Esophagus squamous epithelium (tissue), 5 donors: ENCODE measurements around the gene SMARCE1. TPM values are rescaled to one million over a fixed set of nuclear protein-coding genes. Genes with fewer than 3 reads are reported as not detected.

Experiments
- DNase-seq: peaks from one replicate; lab custom pipeline; 2025; lab: John Stamatoyannopoulos, UW
- H3K27ac ChIP-seq, 4 donors: fragments of 200-600 bp; sonication (generic); one replicate each; pipeline ENCODE4 v1.5.1; 2016 to 2019; ENCODE audit warnings: mild to moderate bottlenecking in 1 of 4
- H3K27me3 ChIP-seq, 4 donors: fragments of 200-600 bp; sonication (generic); 1 replicate in 3 of 4; 2 replicates in 1 of 4; pipeline versions ENCODE4 v1.5.1 to v1.6.0; 2017 to 2021; ENCODE audit warnings: antibody characterized with exemption in 1 of 4
- H3K36me3 ChIP-seq, 3 donors: fragments of 200-600 bp; sonication (generic); one replicate each; pipeline ENCODE4 v1.5.1; 2016 to 2019
- H3K4me1 ChIP-seq, 3 donors: fragments of 200-600 bp; sonication (generic); one replicate each; pipeline ENCODE4 v1.5.1; 2017 to 2019
- H3K4me3 ChIP-seq, 4 donors: fragments of 200-600 bp; sonication (generic); 1 replicate in 3 of 4; 2 replicates in 1 of 4; pipeline ENCODE4 v1.5.1; 2016 to 2019; ENCODE audit warnings: mild to moderate bottlenecking in 2 of 4, moderate library complexity in 1 of 4
- H3K9me3 ChIP-seq, 3 donors: fragments of 200-600 bp; sonication (generic); one replicate each; pipeline ENCODE4 v1.5.1; 2016 to 2019
- POLR2A ChIP-seq, 4 donors: fragments of 450-650 bp; IDR thresholded peaks; one replicate each; pipeline ENCODE4 v1.6.1; 2017; ENCODE audit warnings: antibody characterized with exemption in 4 of 4, mild to moderate bottlenecking in 4 of 4, moderate library complexity in 3 of 4
- WGBS, 2 donors: methylation state at CpG; one replicate each; pipeline ENCODE4 v1.1.5; 2018; 5-methylcytosine and 5-hydroxymethylcytosine counted together
- intact Hi-C: fragments of 100-400 bp; cut with DNase I; formaldehyde crosslinking; loops from one replicate; pipeline ENCODE4 v1.15.0; 2022
- total RNA-seq, 4 donors: library from RNA; depleted of rRNA; stranded (reverse); fragments of >200 nt; gene quantifications; one replicate each; pipeline ENCODE4 v1.1.0, GENCODE V29; 2016
- TF ChIP-seq, protein P1 (sequence below), 6 experiments: fragments of 450-650 bp in 4 of 6; fragments of 200-600 bp in 2 of 6; sonication (generic) in 2 of 6; IDR thresholded peaks; one replicate each; pipeline ENCODE4 v1.5.1; 2016 to 2019; ENCODE audit warnings: antibody characterized with exemption in 6 of 6, mild to moderate bottlenecking in 4 of 6, moderate library complexity in 4 of 6
- donor health status: DM: yes; HTN: yes; CAD: no.

SMARCE1 gene
- 10 to 100 TPM; 47.2 to 89.3 (median 62.5) TPM for total RNA-seq

DNA sequence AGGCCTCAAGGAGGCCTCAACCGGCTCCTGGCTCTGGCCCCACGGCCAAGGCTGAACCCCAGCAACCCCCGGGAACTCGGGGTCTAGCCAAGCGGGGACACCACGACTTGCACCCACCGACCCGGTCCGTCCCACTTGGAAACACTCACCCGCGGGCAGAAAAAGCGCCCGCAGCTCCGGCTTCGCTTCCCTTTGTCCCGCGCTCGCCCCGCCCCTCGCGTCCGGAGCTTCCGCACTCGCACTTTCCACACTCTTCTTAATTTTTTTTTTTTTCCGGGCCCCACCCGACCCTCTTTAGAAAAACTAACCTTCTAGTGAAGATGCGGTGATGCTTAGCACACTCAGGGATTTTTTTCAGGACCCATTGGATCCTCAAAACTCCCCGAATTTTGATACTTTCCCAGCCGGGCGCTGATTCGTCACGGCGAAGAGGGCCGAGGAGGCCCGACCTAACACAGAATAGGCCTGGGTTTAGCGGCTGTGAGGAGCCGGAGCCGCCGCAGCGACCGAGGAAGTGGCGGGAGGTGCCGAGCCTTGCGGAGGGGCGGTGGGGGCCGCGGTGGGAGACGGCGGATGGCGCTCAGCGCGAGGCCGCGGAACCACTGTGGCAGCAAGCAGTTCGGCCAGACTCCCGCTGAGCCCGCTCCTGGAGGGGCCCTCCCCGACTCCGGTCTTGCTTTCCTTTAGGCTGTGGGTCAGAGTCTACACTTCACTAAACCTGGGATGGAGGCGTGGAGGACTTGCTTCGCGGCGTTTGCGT, at the start of gene SMARCE1:
TSS of gene SMARCE1 (minus strand) at position 195 of the 760 bp plus-strand sequence. CDS start 2,016 bp downstream, outside the sequence.
- H3K27ac ChIP-seq = peak within 1 kb of the TSS; percentile 97 to 99 (median 98)
- no peaks in the 10 kb centered on the region for H3K27me3 ChIP-seq
- H3K4me3 ChIP-seq = peak within 1 kb of the TSS; percentile 86 to 99 (median 86)
- intact Hi-C loops = no loop called here
- H3K36me3 ChIP-seq = peaks cover 0 to 27% (median 0%) of the 10 kb centered on the region in 3 donors
- DNase-seq = no peak
- peaks cover 11 to 44% (median 24%) of the 10 kb centered on the region in 3 donors for H3K4me1 ChIP-seq
- TF ChIP-seq POLR2A (IDR thresholded peaks at IDR 0.05) = peak in 2 of 4 donors; percentile 28 to 40
- TF ChIP-seq, protein P1, sequence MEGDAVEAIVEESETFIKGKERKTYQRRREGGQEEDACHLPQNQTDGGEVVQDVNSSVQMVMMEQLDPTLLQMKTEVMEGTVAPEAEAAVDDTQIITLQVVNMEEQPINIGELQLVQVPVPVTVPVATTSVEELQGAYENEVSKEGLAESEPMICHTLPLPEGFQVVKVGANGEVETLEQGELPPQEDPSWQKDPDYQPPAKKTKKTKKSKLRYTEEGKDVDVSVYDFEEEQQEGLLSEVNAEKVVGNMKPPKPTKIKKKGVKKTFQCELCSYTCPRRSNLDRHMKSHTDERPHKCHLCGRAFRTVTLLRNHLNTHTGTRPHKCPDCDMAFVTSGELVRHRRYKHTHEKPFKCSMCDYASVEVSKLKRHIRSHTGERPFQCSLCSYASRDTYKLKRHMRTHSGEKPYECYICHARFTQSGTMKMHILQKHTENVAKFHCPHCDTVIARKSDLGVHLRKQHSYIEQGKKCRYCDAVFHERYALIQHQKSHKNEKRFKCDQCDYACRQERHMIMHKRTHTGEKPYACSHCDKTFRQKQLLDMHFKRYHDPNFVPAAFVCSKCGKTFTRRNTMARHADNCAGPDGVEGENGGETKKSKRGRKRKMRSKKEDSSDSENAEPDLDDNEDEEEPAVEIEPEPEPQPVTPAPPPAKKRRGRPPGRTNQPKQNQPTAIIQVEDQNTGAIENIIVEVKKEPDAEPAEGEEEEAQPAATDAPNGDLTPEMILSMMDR (IDR thresholded peaks at IDR 0.05) = no peak
- 1 to 2% methylated on average over 30 to 36 of the region's 64 CpGs for WGBS, 2 donors
- no peaks in the 10 kb centered on the region for H3K9me3 ChIP-seq

DNA sequence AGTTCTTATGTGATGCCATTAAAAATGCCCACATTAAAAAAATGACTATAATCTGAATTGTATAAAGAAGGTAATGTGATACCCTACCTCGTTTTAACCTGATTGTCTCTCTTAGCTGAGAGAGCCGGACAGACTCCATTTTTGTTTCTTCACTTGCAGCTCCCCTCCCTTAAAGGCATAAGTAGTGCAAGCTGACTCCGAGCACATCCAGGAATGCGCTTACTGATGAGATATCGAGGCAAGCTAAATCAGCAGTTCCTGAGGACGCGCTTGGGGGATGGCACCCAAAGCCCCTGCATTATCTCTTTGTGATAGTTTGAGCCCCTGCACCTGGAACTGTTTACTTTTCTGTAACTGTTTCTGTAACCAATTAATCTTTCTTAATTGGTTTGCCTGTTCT, 49.7 kb upstream of the SMARCE1 start:
- H3K4me3 ChIP-seq = no peak overlapping the region
- intact Hi-C loops = no loop called here
- peaks cover 0 to 22% (median 0%) of the 10 kb centered on the region in 4 donors for H3K27me3 ChIP-seq
- H3K4me1 ChIP-seq = peaks cover 0 to 25% (median 5%) of the 10 kb centered on the region in 3 donors
- WGBS, 2 donors = 52 to 56% methylated on average over 7 of the region's 7 CpGs
- TF ChIP-seq POLR2A (IDR thresholded peaks at IDR 0.05) = no peak
- TF ChIP-seq, protein P1 (IDR thresholded peaks at IDR 0.05) = no peak
- H3K9me3 ChIP-seq = no peaks in the 10 kb centered on the region
- H3K27ac ChIP-seq = no peak overlapping the region
- DNase-seq = no peak
- H3K36me3 ChIP-seq = no peaks in the 10 kb centered on the region

DNA sequence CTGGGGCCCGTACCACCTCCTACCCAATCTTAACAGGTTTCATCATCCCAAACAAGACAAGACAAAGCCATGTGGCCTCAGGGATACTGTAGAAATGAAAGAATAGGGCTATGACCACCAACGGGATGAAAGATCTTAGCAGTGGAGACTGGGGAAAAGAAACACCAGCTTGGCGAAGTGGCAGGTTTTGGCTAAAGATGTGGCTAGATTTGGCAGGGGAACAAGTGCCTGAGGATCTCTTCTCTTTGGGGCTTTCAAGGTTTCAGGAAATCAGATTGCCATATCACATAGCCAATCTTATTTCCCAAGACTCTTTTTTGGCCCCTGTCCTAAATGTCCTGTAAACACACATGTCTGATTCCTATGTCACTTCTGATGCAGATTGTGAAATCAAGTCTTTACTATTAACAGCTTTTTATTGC, 49.0 kb upstream of the SMARCE1 start:
- H3K27ac ChIP-seq = peak overlapping the region in 1 of 4 donors; percentile 38
- peaks cover 0 to 16% (median 0%) of the 10 kb centered on the region in 4 donors for H3K27me3 ChIP-seq
- DNase-seq = no peak
- H3K4me3 ChIP-seq = no peak overlapping the region
- no peaks in the 10 kb centered on the region for H3K9me3 ChIP-seq
- H3K36me3 ChIP-seq = no peaks in the 10 kb centered on the region
- peaks cover 0 to 25% (median 5%) of the 10 kb centered on the region in 3 donors for H3K4me1 ChIP-seq
- intact Hi-C loops = no loop called here
- WGBS, 2 donors = 25 to 45% methylated on average over 3 of the region's 3 CpGs
- TF ChIP-seq POLR2A (IDR thresholded peaks at IDR 0.05) = no peak
- TF ChIP-seq, protein P1 (IDR thresholded peaks at IDR 0.05) = no peak

DNA sequence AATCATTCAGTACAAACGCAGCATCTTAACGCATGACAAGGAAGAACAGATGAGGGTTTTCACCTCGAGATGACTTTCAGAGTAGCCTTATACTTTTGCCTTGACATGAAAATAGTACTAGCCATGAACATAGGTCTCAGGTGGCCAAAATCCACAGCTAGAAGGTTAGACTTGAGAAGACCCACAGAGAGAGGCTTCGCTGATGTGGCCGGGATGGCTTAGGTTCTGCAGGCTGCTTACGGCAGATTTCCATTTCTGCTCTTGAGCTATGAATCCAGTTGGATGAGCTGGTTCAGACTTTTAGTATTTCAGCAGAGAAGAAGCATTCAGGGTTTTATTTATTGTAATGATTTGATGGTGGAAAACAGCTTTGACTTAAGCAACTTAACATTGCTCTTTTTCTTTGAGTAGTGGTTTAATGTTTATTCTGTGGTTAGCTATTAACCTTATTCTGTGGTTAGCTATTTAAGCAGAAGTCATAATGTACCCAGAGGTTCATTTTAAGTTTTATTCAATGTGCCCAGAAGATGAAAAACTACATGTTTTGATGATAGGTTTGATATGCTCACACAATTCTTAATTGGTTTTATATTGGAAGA, 48.4 kb upstream of the SMARCE1 start:
- no peak overlapping the region for H3K4me3 ChIP-seq
- H3K27ac ChIP-seq = no peak overlapping the region
- H3K4me1 ChIP-seq = peaks cover 0 to 25% (median 5%) of the 10 kb centered on the region in 3 donors
- no peaks in the 10 kb centered on the region for H3K9me3 ChIP-seq
- intact Hi-C loops = no loop called here
- TF ChIP-seq, protein P1 (IDR thresholded peaks at IDR 0.05) = no peak
- no peak for TF ChIP-seq POLR2A (IDR thresholded peaks at IDR 0.05)
- 92 to 94% methylated on average over 6 of the region's 6 CpGs for WGBS, 2 donors
- no peak for DNase-seq
- no peaks in the 10 kb centered on the region for H3K36me3 ChIP-seq
- H3K27me3 ChIP-seq = peaks cover 0 to 15% (median 0%) of the 10 kb centered on the region in 4 donors

- H3K4me1 ChIP-seq = peaks cover 0 to 18% (median 5%) of the 10 kb centered on the region in 3 donors
- H3K27ac ChIP-seq = no peak overlapping the region
- no peak for TF ChIP-seq POLR2A (IDR thresholded peaks at IDR 0.05)
- TF ChIP-seq, protein P1 (IDR thresholded peaks at IDR 0.05) = no peak
- no peaks in the 10 kb centered on the region for H3K36me3 ChIP-seq
- H3K9me3 ChIP-seq = no peaks in the 10 kb centered on the region
- H3K4me3 ChIP-seq = no peak overlapping the region
- peaks cover 0 to 15% (median 0%) of the 10 kb centered on the region in 4 donors for H3K27me3 ChIP-seq
- intact Hi-C loops = no loop called here
- DNase-seq = no peak
- WGBS, 2 donors = 55 to 57% methylated on average over 9 of the region's 9 CpGs
These were observed 47.0 kb upstream of the SMARCE1 start for GRCh38 chr17:40694584-40694983.
